Calu3 (cell line): ENCODE measurements around the gene GCN1. TPM values are rescaled to one million over a fixed set of nuclear protein-coding genes. Genes with fewer than 3 reads are reported as not detected.

Experiments used
- BruUV-seq: library from RNA; stranded (reverse); fragments of 400-500 nt; replicated peaks from 2 replicates; lab custom pipeline; 2021; lab: Mats Ljungman, UMichigan
- CTCF ChIA-PET: fragments of 300-600 bp; sonication (Branson Sonifier 250); formaldehyde crosslinking; loops from one replicate; lab custom pipeline; 2022; ENCODE audit warnings: antibody characterized with exemption; lab: Charles Lee
- DNase-seq: peaks from one replicate; pipeline ENCODE4 v3.0.0; 2022
- H3K27ac Mint-ChIP-seq: one replicate; pipeline ENCODE4 v1.8.0; 2022; ENCODE audit warnings: mixed read lengths; ENCODE audit not compliant: unreplicated experiment
- H3K27me3 Mint-ChIP-seq: one replicate; pipeline ENCODE4 v1.8.0; 2022; ENCODE audit warnings: mixed read lengths; ENCODE audit not compliant: unreplicated experiment
- H3K36me3 Mint-ChIP-seq: one replicate; pipeline ENCODE4 v1.8.0; 2022; ENCODE audit warnings: mild to moderate bottlenecking, moderate library complexity, mixed read lengths; ENCODE audit not compliant: insufficient read depth, unreplicated experiment
- H3K4me1 Mint-ChIP-seq: one replicate; pipeline ENCODE4 v1.8.0; 2022; ENCODE audit warnings: mild to moderate bottlenecking, low read depth, mixed read lengths; ENCODE audit not compliant: unreplicated experiment
- H3K4me3 Mint-ChIP-seq: one replicate; pipeline ENCODE4 v1.8.0; 2022; ENCODE audit warnings: mild to moderate bottlenecking, low read depth, moderate library complexity, mixed read lengths; ENCODE audit not compliant: unreplicated experiment
- H3K9me3 Mint-ChIP-seq: one replicate; pipeline ENCODE4 v1.8.0; 2022; ENCODE audit warnings: low read depth, mixed read lengths; ENCODE audit not compliant: unreplicated experiment
- intact Hi-C: fragments of 100-400 bp; cut with micrococcal nuclease; formaldehyde crosslinking; loops from one replicate; pipeline ENCODE4 v1.10.0; 2022; ENCODE audit not compliant: unreplicated experiment
- total RNA-seq: library from RNA; stranded (reverse); gene quantifications from 2 replicates; pipeline ENCODE4 v1.2.3, GENCODE V29; 2022
- TF ChIP-seq, protein P1 (sequence below): fragments of 200-600 bp; IDR thresholded peaks from one replicate; pipeline ENCODE4 v1.8.0; 2022; ENCODE audit warnings: antibody characterized with exemption; ENCODE audit not compliant: unreplicated experiment

GCN1 gene
- total RNA-seq, 1 experiment from 2014 or later: 168 TPM

DNA sequence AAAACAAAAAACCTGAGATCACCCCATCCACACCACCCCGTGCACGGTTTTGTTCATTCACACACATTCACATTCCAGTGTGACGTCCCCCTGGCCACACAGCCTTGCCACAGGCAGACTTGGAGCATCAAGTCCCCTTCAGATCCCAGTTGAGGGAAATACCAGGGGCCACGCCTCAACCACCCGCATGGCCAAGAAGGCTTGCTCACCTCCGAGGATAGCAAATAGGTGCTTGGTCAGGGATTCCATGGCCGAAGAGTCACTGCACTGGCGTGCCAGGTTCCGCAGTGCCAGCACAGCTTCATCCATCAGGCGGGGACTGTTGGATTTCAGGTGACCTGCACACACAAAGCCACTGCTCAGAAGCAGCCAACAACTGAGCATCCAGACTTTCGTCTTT, 19.0 kb downstream of the GCN1 start:
- no peaks in the 10 kb centered on the region for H3K4me1 Mint-ChIP-seq
- BruUV-seq: no TSS peak
- intact Hi-C loops: no loop called here
- no peak overlapping the region for H3K27ac Mint-ChIP-seq
- no peak for DNase-seq
- TF ChIP-seq, protein P1, sequence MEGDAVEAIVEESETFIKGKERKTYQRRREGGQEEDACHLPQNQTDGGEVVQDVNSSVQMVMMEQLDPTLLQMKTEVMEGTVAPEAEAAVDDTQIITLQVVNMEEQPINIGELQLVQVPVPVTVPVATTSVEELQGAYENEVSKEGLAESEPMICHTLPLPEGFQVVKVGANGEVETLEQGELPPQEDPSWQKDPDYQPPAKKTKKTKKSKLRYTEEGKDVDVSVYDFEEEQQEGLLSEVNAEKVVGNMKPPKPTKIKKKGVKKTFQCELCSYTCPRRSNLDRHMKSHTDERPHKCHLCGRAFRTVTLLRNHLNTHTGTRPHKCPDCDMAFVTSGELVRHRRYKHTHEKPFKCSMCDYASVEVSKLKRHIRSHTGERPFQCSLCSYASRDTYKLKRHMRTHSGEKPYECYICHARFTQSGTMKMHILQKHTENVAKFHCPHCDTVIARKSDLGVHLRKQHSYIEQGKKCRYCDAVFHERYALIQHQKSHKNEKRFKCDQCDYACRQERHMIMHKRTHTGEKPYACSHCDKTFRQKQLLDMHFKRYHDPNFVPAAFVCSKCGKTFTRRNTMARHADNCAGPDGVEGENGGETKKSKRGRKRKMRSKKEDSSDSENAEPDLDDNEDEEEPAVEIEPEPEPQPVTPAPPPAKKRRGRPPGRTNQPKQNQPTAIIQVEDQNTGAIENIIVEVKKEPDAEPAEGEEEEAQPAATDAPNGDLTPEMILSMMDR: no peak
- H3K27me3 Mint-ChIP-seq: no peaks in the 10 kb centered on the region
- CTCF ChIA-PET: no interaction called here
- H3K36me3 Mint-ChIP-seq: peaks cover 70% of the 10 kb centered on the region
- H3K4me3 Mint-ChIP-seq: no peak overlapping the region
- no peaks in the 10 kb centered on the region for H3K9me3 Mint-ChIP-seq

DNA sequence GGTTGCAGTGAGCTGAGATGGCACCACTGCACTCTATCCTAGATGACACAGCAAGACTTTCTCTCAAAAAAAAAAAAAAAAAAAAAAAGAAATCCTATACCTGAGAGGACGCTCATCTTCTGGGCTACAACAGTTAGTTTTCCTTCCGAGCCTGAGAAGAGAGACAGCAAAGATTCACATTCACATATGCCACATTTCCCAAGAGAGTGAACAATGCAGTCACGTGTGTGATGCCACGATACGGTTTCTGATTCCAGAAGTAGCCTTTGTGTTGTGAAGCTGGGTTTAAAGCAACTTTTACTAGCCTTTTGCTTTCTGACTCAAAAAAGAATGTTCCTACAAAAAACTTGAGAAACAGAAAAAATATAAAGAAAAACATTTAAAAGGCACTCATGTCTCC, 19.5 kb downstream of the GCN1 start:
- CTCF ChIA-PET: no interaction called here
- Mint-ChIP-seq H3K4me3 (no peak overlapping the region), H3K27me3 (no peaks in the 10 kb centered on the region), H3K36me3 (peaks cover 70% of the 10 kb centered on the region), H3K9me3 (no peaks in the 10 kb centered on the region), H3K27ac (no peak overlapping the region), H3K4me1 (no peaks in the 10 kb centered on the region)
- no TSS peak for BruUV-seq
- DNase-seq: no peak
- TF ChIP-seq, protein P1: no peak
- intact Hi-C loops: no loop called here

DNA sequence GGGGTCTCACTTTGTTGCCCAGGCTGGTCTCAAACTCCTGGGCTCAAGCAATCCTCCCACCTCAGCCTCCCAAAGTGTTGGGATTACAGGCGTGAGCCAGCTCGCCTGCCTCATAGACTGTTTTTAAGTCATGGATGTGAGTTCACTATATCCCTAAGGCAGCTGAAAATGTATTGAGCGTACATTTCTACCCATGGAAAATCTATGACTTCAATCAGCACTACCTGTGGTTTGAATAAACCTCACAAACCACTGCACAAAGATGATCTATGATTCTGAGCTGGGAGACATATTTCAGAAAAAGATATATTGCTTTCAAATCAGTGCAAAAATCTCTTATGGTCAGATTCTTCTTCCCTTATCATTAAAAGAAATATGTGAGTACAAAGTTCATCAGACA, 22.5 kb downstream of the GCN1 start:
- no peaks in the 10 kb centered on the region for H3K27me3 Mint-ChIP-seq
- no peak overlapping the region for H3K27ac Mint-ChIP-seq
- no peaks in the 10 kb centered on the region for H3K4me1 Mint-ChIP-seq
- no TSS peak for BruUV-seq
- TF ChIP-seq, protein P1: no peak
- H3K36me3 Mint-ChIP-seq: peaks cover 61% of the 10 kb centered on the region
- no peak for DNase-seq
- CTCF ChIA-PET: interaction anchor here (0.9 kb wide), 1 partner anchor 53 kb away, joined by 4 read pairs; no protein-coding TSS in a partner anchor
- H3K9me3 Mint-ChIP-seq: no peaks in the 10 kb centered on the region
- intact Hi-C loops: no loop called here
- H3K4me3 Mint-ChIP-seq: no peak overlapping the region

DNA sequence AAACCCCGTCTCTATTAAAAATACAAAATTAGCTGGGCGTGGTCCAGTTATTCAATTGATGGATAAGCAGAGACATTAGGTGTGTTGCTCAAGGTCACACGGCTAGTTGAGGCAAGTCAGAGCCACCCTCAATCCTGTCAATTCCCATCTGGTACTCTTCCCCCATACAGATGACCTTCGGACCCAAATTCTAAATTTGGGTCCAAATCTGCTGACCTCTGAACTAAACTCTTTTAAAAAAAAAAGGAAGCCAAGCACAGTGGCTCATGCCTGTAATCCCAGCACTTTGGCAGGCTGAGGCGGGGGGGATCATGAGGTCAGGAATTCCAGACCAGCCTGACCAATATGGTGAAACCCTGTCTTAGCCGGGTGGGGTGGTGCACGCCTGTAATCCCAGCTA, 23.9 kb downstream of the GCN1 start:
- H3K4me3 Mint-ChIP-seq: no peak overlapping the region
- no peaks in the 10 kb centered on the region for H3K9me3 Mint-ChIP-seq
- H3K36me3 Mint-ChIP-seq: peaks cover 59% of the 10 kb centered on the region
- H3K27me3 Mint-ChIP-seq: no peaks in the 10 kb centered on the region
- TF ChIP-seq, protein P1: no peak
- no peak overlapping the region for H3K27ac Mint-ChIP-seq
- no TSS peak for BruUV-seq
- H3K4me1 Mint-ChIP-seq: no peaks in the 10 kb centered on the region
- no peak for DNase-seq
- CTCF ChIA-PET: interaction anchor here (0.7 kb wide), 1 partner anchor 200 kb away, joined by 4 read pairs; no protein-coding TSS in a partner anchor
- intact Hi-C loops: no loop called here
